ENCODE results near the gene CNTN6.

GRCh38 chr3:1195947-1196346, 103.1 kb downstream of the CNTN6 start:
- TF ChIP-seq CTCF (optimal IDR thresholded peaks at IDR 0.05 in 1 of 3, IDR thresholded peaks at IDR 0.05 in 1 of 3, conservative IDR thresholded peaks at IDR 0.05 in 1 of 3; ENCODE audit: extremely low read depth in 1 of 3, insufficient read depth in 2 of 3, low read length in 3 of 3) (no peak), EZH2 (IDR thresholded peaks at IDR 0.05; ENCODE audit: low read length) (no peak)

All from keratinocyte (primary cell).